Measurements from ENCODE around the gene CCDC190. TPM values are rescaled to one million over a fixed set of nuclear protein-coding genes. Genes with fewer than 3 reads are reported as not detected.

The CCDC190 gene
- total RNA-seq, 1 donor from 2014 or later = not detected

DNA sequence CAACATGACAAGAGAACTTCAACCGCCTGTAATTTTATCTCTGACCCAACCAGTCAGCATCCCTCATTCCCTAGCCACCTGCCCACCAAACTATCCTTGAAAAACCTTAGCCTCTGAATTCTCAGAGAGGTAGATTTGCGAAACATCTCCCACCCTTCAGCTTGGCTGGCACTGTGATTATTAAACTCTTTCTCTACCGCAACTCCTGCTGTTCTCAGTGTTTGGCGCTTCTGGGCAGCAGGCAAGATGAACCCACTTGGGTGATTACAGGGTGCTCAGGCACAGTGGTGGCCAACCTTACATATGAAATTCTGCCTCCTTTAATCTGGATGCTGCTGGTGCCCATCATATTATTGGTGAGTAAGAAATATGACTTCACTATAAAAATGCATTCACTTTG, 22.1 kb downstream of the CCDC190 start:
- H4K20me1 ChIP-seq (ENCODE audit: low read depth) = no peaks in the 10 kb centered on the region
- no peak overlapping the region for H3K9ac ChIP-seq
- Mint-ChIP-seq H3K4me3 (no peak overlapping the region), H3K9me3 (peaks cover 6% of the 10 kb centered on the region), H3K4me1 (no peaks in the 10 kb centered on the region), H3K27ac (no peak overlapping the region), H3K36me3 (peaks cover 3% of the 10 kb centered on the region), H3K27me3 (ENCODE audit: insufficient read depth, low read depth) (no peaks in the 10 kb centered on the region)
- H3K27ac ChIP-seq = no peak overlapping the region
- TF ChIP-seq EZH2 (IDR thresholded peaks at IDR 0.05) = no peak
- no peak for DNase-seq (ENCODE audit: low spot score)
- H3K4me3 ChIP-seq = no peak overlapping the region
- H3K4me1 ChIP-seq = peaks cover 11% of the 10 kb centered on the region
- no peaks in the 10 kb centered on the region for H3F3A ChIP-seq (ENCODE audit: low read depth)
- no peaks in the 10 kb centered on the region for H3K36me3 ChIP-seq
- H3K9me3 ChIP-seq (ENCODE audit: low read depth) = peaks cover 9% of the 10 kb centered on the region
- no peak overlapping the region for H2AFZ ChIP-seq (replicated peaks)
- H3K79me2 ChIP-seq (ENCODE audit: low read depth) = no peaks in the 10 kb centered on the region
- no peaks in the 10 kb centered on the region for H3K27me3 ChIP-seq
- H3K4me2 ChIP-seq = no peak overlapping the region

GRCh38 chr1:162835157-162835899, 25.6 kb downstream of the CCDC190 start:
- Histone ChIP-seq H3K27ac (no peak overlapping the region), H3K4me1 (peaks cover 11% of the 10 kb centered on the region), H3K79me2 (ENCODE audit: low read depth) (no peaks in the 10 kb centered on the region), H3K27me3 (no peaks in the 10 kb centered on the region), H3K4me3 (no peak overlapping the region), H3K9me3 (ENCODE audit: low read depth) (peaks cover 9% of the 10 kb centered on the region), H3K4me2 (peak overlapping the region; percentile 57), H3K36me3 (no peaks in the 10 kb centered on the region), H3F3A (ENCODE audit: low read depth) (no peaks in the 10 kb centered on the region), H2AFZ (replicated peaks) (peak overlapping the region; percentile 63), H3K9ac (no peak overlapping the region), H4K20me1 (ENCODE audit: low read depth) (no peaks in the 10 kb centered on the region)
- H3K27ac Mint-ChIP-seq = no peak overlapping the region
- DNase-seq (ENCODE audit: low spot score) = no peak
- TF ChIP-seq EZH2phosphoT487 (IDR thresholded peaks at IDR 0.05) (no peak), EZH2 (IDR thresholded peaks at IDR 0.05) (no peak), CTCF (IDR thresholded peaks at IDR 0.05) (no peak)
- H3K9me3 Mint-ChIP-seq = peaks cover 6% of the 10 kb centered on the region
- H3K27me3 Mint-ChIP-seq (ENCODE audit: insufficient read depth, low read depth) = peaks cover 1% of the 10 kb centered on the region
- H3K4me1 Mint-ChIP-seq = no peaks in the 10 kb centered on the region
- H3K36me3 Mint-ChIP-seq = peaks cover 3% of the 10 kb centered on the region
- H3K4me3 Mint-ChIP-seq = no peak overlapping the region

DNA sequence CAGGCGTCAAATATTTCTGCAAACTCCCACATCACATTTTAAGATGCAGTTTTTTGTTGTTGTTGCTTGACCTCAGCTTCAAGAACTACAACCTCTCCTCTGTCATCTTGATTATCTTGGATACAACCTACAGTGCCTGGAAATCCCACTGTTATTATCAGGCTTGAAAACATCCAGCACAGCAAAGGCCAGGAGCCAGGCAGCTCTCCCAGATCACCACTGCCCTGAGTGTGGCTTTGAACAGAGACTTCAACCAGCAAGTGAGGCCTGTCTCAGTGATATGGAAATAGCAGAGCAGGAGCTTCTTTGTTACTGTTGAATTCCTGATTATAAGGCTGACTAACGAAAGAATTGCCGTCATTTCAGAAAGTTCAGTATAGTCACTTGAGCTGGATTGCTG, 28.5 kb downstream of the CCDC190 start:
- Histone ChIP-seq H3K4me2 (no peak overlapping the region), H4K20me1 (ENCODE audit: low read depth) (no peaks in the 10 kb centered on the region), H3K27ac (no peak overlapping the region), H3K27me3 (no peaks in the 10 kb centered on the region), H3K36me3 (no peaks in the 10 kb centered on the region), H2AFZ (replicated peaks) (no peak overlapping the region), H3K4me1 (peaks cover 11% of the 10 kb centered on the region), H3K9ac (no peak overlapping the region), H3K4me3 (no peak overlapping the region), H3F3A (ENCODE audit: low read depth) (no peaks in the 10 kb centered on the region), H3K9me3 (ENCODE audit: low read depth) (no peaks in the 10 kb centered on the region), H3K79me2 (ENCODE audit: low read depth) (no peaks in the 10 kb centered on the region)
- Mint-ChIP-seq H3K4me3 (no peak overlapping the region), H3K36me3 (no peaks in the 10 kb centered on the region), H3K27ac (no peak overlapping the region), H3K9me3 (no peaks in the 10 kb centered on the region), H3K27me3 (ENCODE audit: insufficient read depth, low read depth) (peaks cover 2% of the 10 kb centered on the region), H3K4me1 (no peaks in the 10 kb centered on the region)
- no peak for DNase-seq (ENCODE audit: low spot score)
- TF ChIP-seq EZH2phosphoT487 (IDR thresholded peaks at IDR 0.05) = no peak
- no peak for TF ChIP-seq CTCF (IDR thresholded peaks at IDR 0.05)
- no peak for TF ChIP-seq EZH2 (IDR thresholded peaks at IDR 0.05)

GRCh38 chr1:162829268-162829667, 31.7 kb downstream of the CCDC190 start:
- Mint-ChIP-seq H3K9me3 (no peaks in the 10 kb centered on the region), H3K4me3 (no peak overlapping the region), H3K27me3 (ENCODE audit: insufficient read depth, low read depth) (peaks cover 2% of the 10 kb centered on the region), H3K27ac (no peak overlapping the region), H3K4me1 (no peaks in the 10 kb centered on the region), H3K36me3 (no peaks in the 10 kb centered on the region)
- Histone ChIP-seq H2AFZ (replicated peaks) (no peak overlapping the region), H3K36me3 (no peaks in the 10 kb centered on the region), H3F3A (ENCODE audit: low read depth) (no peaks in the 10 kb centered on the region), H3K4me3 (no peak overlapping the region), H4K20me1 (ENCODE audit: low read depth) (no peaks in the 10 kb centered on the region), H3K27me3 (no peaks in the 10 kb centered on the region), H3K27ac (no peak overlapping the region), H3K4me2 (no peak overlapping the region), H3K79me2 (ENCODE audit: low read depth) (no peaks in the 10 kb centered on the region), H3K9ac (no peak overlapping the region), H3K9me3 (ENCODE audit: low read depth) (no peaks in the 10 kb centered on the region), H3K4me1 (no peaks in the 10 kb centered on the region)
- no peak for TF ChIP-seq EZH2 (IDR thresholded peaks at IDR 0.05)
- TF ChIP-seq CTCF (IDR thresholded peaks at IDR 0.05) = no peak
- TF ChIP-seq EZH2phosphoT487 (IDR thresholded peaks at IDR 0.05) = no peak
- no peak for DNase-seq (ENCODE audit: low spot score)
